Skeletal muscle tissue (tissue), 4 donors: Measurements from ENCODE around the gene MPO. TPM values are rescaled to one million over a fixed set of nuclear protein-coding genes. Genes with fewer than 3 reads are reported as not detected.

ENCODE experiments used
- H3K27ac ChIP-seq: one replicate; pipeline ENCODE4 v1.7.0; 2013; ENCODE audit warnings: mild to moderate bottlenecking, low read depth, low read length, inconsistent platforms
- H3K27me3 ChIP-seq, 3 donors: one replicate each; pipeline ENCODE4 v1.7.0; 2013; ENCODE audit warnings: low read length in 3 of 3; ENCODE audit not compliant: control insufficient read depth in 3 of 3, insufficient read depth in 3 of 3
- H3K36me3 ChIP-seq, 3 donors: one replicate each; pipeline ENCODE4 v1.7.0; 2013; ENCODE audit warnings: low read length in 3 of 3; ENCODE audit not compliant: control insufficient read depth in 3 of 3, insufficient read depth in 3 of 3
- H3K4me1 ChIP-seq, 3 donors: one replicate each; pipeline ENCODE4 v1.7.0; 2013; ENCODE audit warnings: low read length in 3 of 3, mild to moderate bottlenecking in 3 of 3; ENCODE audit not compliant: control insufficient read depth in 3 of 3, insufficient read depth in 3 of 3
- H3K4me3 ChIP-seq, 3 donors: one replicate each; pipeline ENCODE4 v1.7.0; 2013; ENCODE audit warnings: low read length in 3 of 3
- H3K9ac ChIP-seq, 3 donors: one replicate each; pipeline ENCODE4 v1.7.0; 2013; ENCODE audit warnings: low read length in 3 of 3, mild to moderate bottlenecking in 3 of 3, moderate library complexity in 2 of 3, low read depth in 1 of 3
- H3K9me3 ChIP-seq, 3 donors: one replicate each; pipeline ENCODE4 v1.7.0; 2013; ENCODE audit warnings: low read length in 3 of 3; ENCODE audit not compliant: control insufficient read depth in 3 of 3
- total RNA-seq: library from RNA; depleted of rRNA; stranded (reverse); fragments of >200 nt; gene quantifications from one replicate; pipeline ENCODE4 v1.2.3, GENCODE V29; 2014
- donor health status: Osteomylitis.

MPO gene
- total RNA-seq, 1 donor from 2014 or later, result 14.1 TPM

GRCh38 chr17:58306131-58306951 lies 25.6 kb upstream of the MPO start:
- Histone ChIP-seq H3K4me3 (no peak overlapping the region), H3K9ac (no peak overlapping the region), H3K27ac (no peak overlapping the region), H3K4me1 (no peaks in the 10 kb centered on the region), H3K27me3 (no peaks in the 10 kb centered on the region), H3K36me3 (peaks cover 0 to 5% (median 3%) of the 10 kb centered on the region in 3 donors), H3K9me3 (no peaks in the 10 kb centered on the region)

- no peaks in the 10 kb centered on the region for H3K9me3 ChIP-seq
- peaks cover 0 to 5% (median 3%) of the 10 kb centered on the region in 3 donors for H3K36me3 ChIP-seq
- no peak overlapping the region for H3K4me3 ChIP-seq
- no peak overlapping the region for H3K9ac ChIP-seq
- H3K4me1 ChIP-seq, result no peaks in the 10 kb centered on the region
- no peak overlapping the region for H3K27ac ChIP-seq
- H3K27me3 ChIP-seq, result no peaks in the 10 kb centered on the region
These were observed 24.9 kb upstream of the MPO start for GRCh38 chr17:58305626-58306025.

GRCh38 chr17:58304750-58305486 lies 24.2 kb upstream of the MPO start:
- Histone ChIP-seq H3K4me3 (no peak overlapping the region), H3K4me1 (no peaks in the 10 kb centered on the region), H3K27me3 (no peaks in the 10 kb centered on the region), H3K9me3 (no peaks in the 10 kb centered on the region), H3K9ac (no peak overlapping the region), H3K36me3 (peaks cover 0 to 5% (median 3%) of the 10 kb centered on the region in 3 donors), H3K27ac (no peak overlapping the region)

GRCh38 chr17:58303971-58304749 lies 23.4 kb upstream of the MPO start:
- Histone ChIP-seq H3K9me3 (no peaks in the 10 kb centered on the region), H3K36me3 (peaks cover 0 to 5% (median 3%) of the 10 kb centered on the region in 3 donors), H3K27me3 (no peaks in the 10 kb centered on the region), H3K9ac (no peak overlapping the region), H3K4me1 (no peaks in the 10 kb centered on the region), H3K27ac (no peak overlapping the region), H3K4me3 (no peak overlapping the region)

GRCh38 chr17:58302919-58303585 lies 22.3 kb upstream of the MPO start:
- Histone ChIP-seq H3K27me3 (no peaks in the 10 kb centered on the region), H3K4me1 (no peaks in the 10 kb centered on the region), H3K4me3 (no peak overlapping the region), H3K36me3 (peaks cover 0 to 5% (median 3%) of the 10 kb centered on the region in 3 donors), H3K9ac (no peak overlapping the region), H3K27ac (no peak overlapping the region), H3K9me3 (peaks cover 0 to 4% (median 0%) of the 10 kb centered on the region in 3 donors)

GRCh38 chr17:58302171-58302918 lies 21.6 kb upstream of the MPO start:
- Histone ChIP-seq H3K36me3 (peaks cover 0 to 4% (median 3%) of the 10 kb centered on the region in 3 donors), H3K9ac (no peak overlapping the region), H3K4me3 (no peak overlapping the region), H3K4me1 (no peaks in the 10 kb centered on the region), H3K9me3 (peaks cover 0 to 4% (median 0%) of the 10 kb centered on the region in 3 donors), H3K27me3 (no peaks in the 10 kb centered on the region), H3K27ac (no peak overlapping the region)

- H3K27ac ChIP-seq, result no peak overlapping the region
- no peaks in the 10 kb centered on the region for H3K4me1 ChIP-seq
These were observed 20.9 kb upstream of the MPO start for GRCh38 chr17:58301504-58302150.

GRCh38 chr17:58300336-58300735 lies 19.6 kb upstream of the MPO start:
- Histone ChIP-seq H3K27ac (no peak overlapping the region), H3K9ac (no peak overlapping the region), H3K4me3 (no peak overlapping the region), H3K9me3 (peaks cover 0 to 4% (median 0%) of the 10 kb centered on the region in 3 donors), H3K36me3 (peaks cover 0 to 3% (median 0%) of the 10 kb centered on the region in 3 donors), H3K4me1 (no peaks in the 10 kb centered on the region), H3K27me3 (no peaks in the 10 kb centered on the region)

More at GRCh38 chr17:58301504-58302150, 20.9 kb upstream of the MPO start:
- no peak overlapping the region for H3K9ac ChIP-seq
- peaks cover 0 to 3% (median 0%) of the 10 kb centered on the region in 3 donors for H3K36me3 ChIP-seq
- peaks cover 0 to 4% (median 0%) of the 10 kb centered on the region in 3 donors for H3K9me3 ChIP-seq
- H3K4me3 ChIP-seq, result no peak overlapping the region
- no peaks in the 10 kb centered on the region for H3K27me3 ChIP-seq
